Liver (tissue), 9 donors: ENCODE measurements around the gene PUS7L. TPM values are rescaled to one million over a fixed set of nuclear protein-coding genes. Genes with fewer than 3 reads are reported as not detected.

Experiments used
- DNase-seq: peaks from one replicate; pipeline ENCODE4 v3.0.0-alpha.2; 2017; ENCODE audit warnings: low spot score
- H3K27ac ChIP-seq, 2 donors: one replicate each; pipeline ENCODE4 v1.7.0; 2013; ENCODE audit warnings: inconsistent platforms in 2 of 2, low read length in 2 of 2, control low read depth in 1 of 2, low read depth in 1 of 2, mild to moderate bottlenecking in 1 of 2
- H3K27me3 ChIP-seq, 4 donors: one replicate each; pipeline versions ENCODE4 v1.6.1 to v1.7.0; 2013; ENCODE audit warnings: low read length in 3 of 4, inconsistent platforms in 1 of 4, mild to moderate bottlenecking in 1 of 4, moderate library complexity in 1 of 4; ENCODE audit not compliant: control insufficient read depth in 4 of 4, insufficient read depth in 4 of 4
- H3K36me3 ChIP-seq, 4 donors: one replicate each; pipeline versions ENCODE4 v1.6.1 to v1.7.0; 2013; ENCODE audit warnings: low read length in 3 of 4, mild to moderate bottlenecking in 3 of 4, low read depth in 1 of 4, moderate library complexity in 1 of 4; ENCODE audit not compliant: control insufficient read depth in 4 of 4, insufficient read depth in 3 of 4
- H3K4me1 ChIP-seq, 4 donors: one replicate each; pipeline versions ENCODE4 v1.6.1 to v1.7.0; 2013; ENCODE audit warnings: low read length in 3 of 4, mild to moderate bottlenecking in 3 of 4, moderate library complexity in 1 of 4; ENCODE audit not compliant: control insufficient read depth in 4 of 4, insufficient read depth in 4 of 4
- H3K4me3 ChIP-seq, 3 donors: one replicate each; pipeline versions ENCODE4 v1.6.1 to v1.7.0; 2013; ENCODE audit warnings: low read length in 3 of 3, control low read depth in 1 of 3, low read depth in 1 of 3, mild to moderate bottlenecking in 1 of 3
- H3K9ac ChIP-seq, 2 donors: one replicate each; pipeline ENCODE4 v1.7.0; 2013; ENCODE audit warnings: low read length in 2 of 2, mild to moderate bottlenecking in 2 of 2, moderate library complexity in 2 of 2, control low read depth in 1 of 2, low read depth in 1 of 2
- H3K9me3 ChIP-seq, 4 donors: one replicate each; pipeline versions ENCODE4 v1.6.1 to v1.7.0; 2013; ENCODE audit warnings: low read length in 3 of 4; ENCODE audit not compliant: control insufficient read depth in 4 of 4
- EGR1 ChIP-seq, 2 donors: IDR thresholded peaks; 2 replicates each; pipeline ENCODE4 v1.6.1; 2016 to 2018; ENCODE audit warnings: antibody characterized with exemption in 2 of 2, low read depth in 2 of 2
- FOXA1 ChIP-seq: IDR thresholded peaks from 2 replicates; pipeline ENCODE4 v1.6.1; 2016; ENCODE audit warnings: antibody characterized with exemption
- FOXA2 ChIP-seq: IDR thresholded peaks from 2 replicates; pipeline ENCODE4 v1.6.1; 2016; ENCODE audit warnings: antibody characterized with exemption
- GABPA ChIP-seq, 2 donors: IDR thresholded peaks in 1 of 2; conservative IDR thresholded peaks in 1 of 2; 2 replicates each; pipeline ENCODE4 v1.6.1; 2016; ENCODE audit warnings: antibody characterized with exemption in 2 of 2, mild to moderate bottlenecking in 1 of 2, moderate library complexity in 1 of 2
- HNF4A ChIP-seq, 2 donors: conservative IDR thresholded peaks; 2 replicates each; pipeline ENCODE4 v1.6.1; 2016; ENCODE audit warnings: antibody characterized with exemption in 2 of 2, mild to moderate bottlenecking in 2 of 2
- HNF4G ChIP-seq: IDR thresholded peaks from 2 replicates; pipeline ENCODE4 v1.6.1; 2016; ENCODE audit warnings: antibody characterized with exemption
- JUND ChIP-seq, 2 donors: IDR thresholded peaks; 2 replicates each; pipeline ENCODE4 v1.6.1; 2016; ENCODE audit warnings: antibody characterized with exemption in 2 of 2
- NR2F2 ChIP-seq: IDR thresholded peaks from 2 replicates; pipeline ENCODE4 v1.6.1; 2016; ENCODE audit warnings: antibody characterized with exemption
- RAD21 ChIP-seq, 2 donors: IDR thresholded peaks; 2 replicates each; pipeline ENCODE4 v1.6.1; 2016; ENCODE audit warnings: antibody characterized with exemption in 2 of 2, mild to moderate bottlenecking in 2 of 2
- RXRA ChIP-seq, 2 donors: IDR thresholded peaks; 2 replicates each; pipeline ENCODE4 v1.6.1; 2017 to 2018; ENCODE audit warnings: antibody characterized with exemption in 2 of 2, mild to moderate bottlenecking in 1 of 2
- SP1 ChIP-seq: IDR thresholded peaks from 2 replicates; pipeline ENCODE4 v1.6.1; 2018; ENCODE audit warnings: antibody characterized with exemption, mild to moderate bottlenecking
- TAF1 ChIP-seq: conservative IDR thresholded peaks from 2 replicates; pipeline ENCODE4 v1.6.1; 2016; ENCODE audit warnings: antibody characterized with exemption, mild to moderate bottlenecking
- YY1 ChIP-seq: IDR thresholded peaks from 2 replicates; pipeline ENCODE4 v1.6.1; 2016; ENCODE audit warnings: antibody characterized with exemption, mild to moderate bottlenecking
- WGBS: extraction: QIAGEN DNeasy Blood & Tissue Kit; methylation state at CpG from one replicate; pipeline ENCODE4 v1.1.7; 2013; 5-methylcytosine and 5-hydroxymethylcytosine counted together
- polyA plus RNA-seq, 2 donors: library from polyadenylated mRNA; stranded (reverse) in 1 of 2; unstranded in 1 of 2; fragments of 200-250 nt in 1 of 2; fragments of >200 nt in 1 of 2; fragmentation: Nextera tagmentation in 1 of 2; extraction: Ambion mirVana in 1 of 2; gene quantifications; one replicate each; pipeline versions ENCODE4 v1.2.1 to v1.2.3, GENCODE V29; 2013 to 2015
- total RNA-seq, 2 donors: library from RNA; depleted of rRNA; stranded (reverse); fragments of >200 nt; gene quantifications; one replicate each; pipeline ENCODE4 v1.2.3, GENCODE V29; 2014
- TF ChIP-seq, protein P1 (sequence below): fragments of 150-350 bp; IDR thresholded peaks from 2 replicates; pipeline ENCODE4 v1.5.1; 2017; ENCODE audit warnings: improper control_type of control experiment, low read depth, low read length; ENCODE audit not compliant: missing input control
- TF ChIP-seq, protein P2 (sequence below): IDR thresholded peaks from 2 replicates; pipeline ENCODE4 v1.6.1; 2016; ENCODE audit warnings: antibody characterized with exemption, mild to moderate bottlenecking
- TF ChIP-seq, protein P3 (sequence below): IDR thresholded peaks from 2 replicates; pipeline ENCODE4 v1.6.1; 2016; ENCODE audit warnings: antibody characterized with exemption
- TF ChIP-seq, protein P4 (sequence below): IDR thresholded peaks from 2 replicates; pipeline ENCODE4 v1.6.1; 2016; ENCODE audit warnings: antibody characterized with exemption
- TF ChIP-seq, protein P5 (sequence below): IDR thresholded peaks from 2 replicates; pipeline ENCODE4 v1.6.1; 2016; ENCODE audit warnings: antibody characterized with exemption
- donor health status: healthy.
- donor health status: healthy.
- donor health status: healthy.
- donor health status: healthy.
- donor health status: healthy.

Gene PUS7L
- total and polyA plus RNA-seq, 4 donors: 1.7 to 9.2 (median 7.2) TPM

DNA sequence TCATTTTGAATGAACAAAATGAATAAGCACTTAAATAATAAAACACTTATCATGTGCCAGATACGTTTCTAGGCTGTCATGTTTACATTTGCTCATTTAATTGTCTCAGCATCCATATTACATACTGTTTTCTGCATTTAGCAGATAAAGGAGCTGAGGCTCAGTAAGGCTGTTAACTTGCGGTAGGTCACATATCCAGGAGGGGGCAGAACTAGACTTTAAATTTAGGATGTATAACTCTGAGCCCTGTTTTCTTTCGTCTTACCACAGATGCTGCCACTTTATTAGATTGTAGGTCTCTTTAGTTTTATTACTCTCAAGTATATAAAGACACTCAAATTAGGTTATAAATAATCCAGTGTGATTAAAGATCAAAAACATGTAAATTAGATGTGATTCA, 17.9 kb upstream of the PUS7L start:
- WGBS: 76% methylated on average over 3 of the region's 3 CpGs
- Histone ChIP-seq H3K27ac (no peak overlapping the region), H3K4me3 (no peak overlapping the region), H3K9ac (no peak overlapping the region), H3K4me1 (no peaks in the 10 kb centered on the region), H3K36me3 (peaks cover 4 to 46% (median 25%) of the 10 kb centered on the region in 4 donors), H3K27me3 (no peaks in the 10 kb centered on the region), H3K9me3 (no peaks in the 10 kb centered on the region)
- TF ChIP-seq, protein P1, sequence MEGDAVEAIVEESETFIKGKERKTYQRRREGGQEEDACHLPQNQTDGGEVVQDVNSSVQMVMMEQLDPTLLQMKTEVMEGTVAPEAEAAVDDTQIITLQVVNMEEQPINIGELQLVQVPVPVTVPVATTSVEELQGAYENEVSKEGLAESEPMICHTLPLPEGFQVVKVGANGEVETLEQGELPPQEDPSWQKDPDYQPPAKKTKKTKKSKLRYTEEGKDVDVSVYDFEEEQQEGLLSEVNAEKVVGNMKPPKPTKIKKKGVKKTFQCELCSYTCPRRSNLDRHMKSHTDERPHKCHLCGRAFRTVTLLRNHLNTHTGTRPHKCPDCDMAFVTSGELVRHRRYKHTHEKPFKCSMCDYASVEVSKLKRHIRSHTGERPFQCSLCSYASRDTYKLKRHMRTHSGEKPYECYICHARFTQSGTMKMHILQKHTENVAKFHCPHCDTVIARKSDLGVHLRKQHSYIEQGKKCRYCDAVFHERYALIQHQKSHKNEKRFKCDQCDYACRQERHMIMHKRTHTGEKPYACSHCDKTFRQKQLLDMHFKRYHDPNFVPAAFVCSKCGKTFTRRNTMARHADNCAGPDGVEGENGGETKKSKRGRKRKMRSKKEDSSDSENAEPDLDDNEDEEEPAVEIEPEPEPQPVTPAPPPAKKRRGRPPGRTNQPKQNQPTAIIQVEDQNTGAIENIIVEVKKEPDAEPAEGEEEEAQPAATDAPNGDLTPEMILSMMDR: peak; percentile 27
- TF ChIP-seq RAD21 (IDR thresholded peaks at IDR 0.05): peak; percentile 40 to 64
- no peak for TF ChIP-seq FOXA1
- DNase-seq: no peak

DNA sequence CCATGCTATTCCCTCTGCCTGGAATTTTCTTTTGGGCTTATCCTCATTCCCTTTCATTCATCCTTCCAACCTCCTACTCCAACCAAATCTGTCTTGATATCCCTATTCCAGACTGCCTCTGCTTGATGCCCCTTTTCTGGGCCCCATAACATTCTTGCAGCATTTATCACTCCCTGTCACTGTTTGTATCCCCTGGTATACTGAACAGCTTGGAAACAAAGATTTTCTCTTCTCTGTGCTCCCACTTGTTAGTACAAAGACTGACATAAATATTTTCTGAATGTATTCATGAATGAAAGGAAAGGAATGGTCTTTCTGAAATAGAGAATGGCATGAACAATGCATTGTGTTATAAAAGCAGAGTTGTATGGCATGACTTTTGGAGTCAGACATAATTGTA, 7.7 kb upstream of the PUS7L start:
- Histone ChIP-seq H3K9me3 (no peaks in the 10 kb centered on the region), H3K27ac (no peak overlapping the region), H3K4me1 (no peaks in the 10 kb centered on the region), H3K36me3 (peaks cover 0 to 17% (median 5%) of the 10 kb centered on the region in 4 donors), H3K27me3 (no peaks in the 10 kb centered on the region), H3K9ac (no peak overlapping the region), H3K4me3 (no peak overlapping the region)
- TF ChIP-seq TAF1: no peak
- no peak for TF ChIP-seq NR2F2
- no peak for DNase-seq

DNA sequence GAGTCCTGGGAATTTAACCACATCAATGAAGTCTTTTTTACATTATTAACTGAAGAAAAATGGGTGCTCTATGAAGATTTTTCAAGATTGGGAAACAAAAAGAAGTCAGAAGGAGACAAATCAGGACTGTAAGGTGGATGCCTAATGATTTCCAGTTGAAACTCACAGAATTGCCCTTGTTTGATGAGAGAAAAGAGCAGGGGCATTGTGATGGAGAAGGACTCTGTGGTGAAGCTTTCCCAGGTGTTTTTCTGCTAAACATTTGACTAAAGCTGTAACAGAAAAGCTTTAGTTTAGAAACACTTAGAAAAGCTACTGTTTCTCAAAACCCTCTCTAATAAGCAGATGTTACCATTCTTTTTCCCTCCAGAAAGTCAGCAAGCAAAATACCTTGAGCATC, 5.9 kb upstream of the PUS7L start:
- Histone ChIP-seq H3K4me1 (peaks cover 3 to 10% (median 7%) of the 10 kb centered on the region in 4 donors), H3K27me3 (no peaks in the 10 kb centered on the region), H3K9ac (no peak overlapping the region), H3K36me3 (peaks cover 0 to 6% (median 0%) of the 10 kb centered on the region in 4 donors), H3K4me3 (no peak overlapping the region), H3K9me3 (no peaks in the 10 kb centered on the region), H3K27ac (no peak overlapping the region)
- DNase-seq: no peak
- TF ChIP-seq GABPA (IDR thresholded peaks at IDR 0.05 in 1 of 2, conservative IDR thresholded peaks at IDR 0.05 in 1 of 2) (no peak), RAD21 (IDR thresholded peaks at IDR 0.05) (no peak), FOXA1 (no peak), RXRA (IDR thresholded peaks at IDR 0.05) (no peak), FOXA2 (no peak), SP1 (no peak), HNF4A (conservative IDR thresholded peaks at IDR 0.05) (no peak), HNF4G (no peak), YY1 (no peak), EGR1 (IDR thresholded peaks at IDR 0.05; ENCODE audit: low read depth in 2 of 2) (no peak), JUND (IDR thresholded peaks at IDR 0.05) (no peak), TAF1 (no peak)
- TF ChIP-seq, protein P2, sequence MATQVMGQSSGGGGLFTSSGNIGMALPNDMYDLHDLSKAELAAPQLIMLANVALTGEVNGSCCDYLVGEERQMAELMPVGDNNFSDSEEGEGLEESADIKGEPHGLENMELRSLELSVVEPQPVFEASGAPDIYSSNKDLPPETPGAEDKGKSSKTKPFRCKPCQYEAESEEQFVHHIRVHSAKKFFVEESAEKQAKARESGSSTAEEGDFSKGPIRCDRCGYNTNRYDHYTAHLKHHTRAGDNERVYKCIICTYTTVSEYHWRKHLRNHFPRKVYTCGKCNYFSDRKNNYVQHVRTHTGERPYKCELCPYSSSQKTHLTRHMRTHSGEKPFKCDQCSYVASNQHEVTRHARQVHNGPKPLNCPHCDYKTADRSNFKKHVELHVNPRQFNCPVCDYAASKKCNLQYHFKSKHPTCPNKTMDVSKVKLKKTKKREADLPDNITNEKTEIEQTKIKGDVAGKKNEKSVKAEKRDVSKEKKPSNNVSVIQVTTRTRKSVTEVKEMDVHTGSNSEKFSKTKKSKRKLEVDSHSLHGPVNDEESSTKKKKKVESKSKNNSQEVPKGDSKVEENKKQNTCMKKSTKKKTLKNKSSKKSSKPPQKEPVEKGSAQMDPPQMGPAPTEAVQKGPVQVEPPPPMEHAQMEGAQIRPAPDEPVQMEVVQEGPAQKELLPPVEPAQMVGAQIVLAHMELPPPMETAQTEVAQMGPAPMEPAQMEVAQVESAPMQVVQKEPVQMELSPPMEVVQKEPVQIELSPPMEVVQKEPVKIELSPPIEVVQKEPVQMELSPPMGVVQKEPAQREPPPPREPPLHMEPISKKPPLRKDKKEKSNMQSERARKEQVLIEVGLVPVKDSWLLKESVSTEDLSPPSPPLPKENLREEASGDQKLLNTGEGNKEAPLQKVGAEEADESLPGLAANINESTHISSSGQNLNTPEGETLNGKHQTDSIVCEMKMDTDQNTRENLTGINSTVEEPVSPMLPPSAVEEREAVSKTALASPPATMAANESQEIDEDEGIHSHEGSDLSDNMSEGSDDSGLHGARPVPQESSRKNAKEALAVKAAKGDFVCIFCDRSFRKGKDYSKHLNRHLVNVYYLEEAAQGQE: no peak
- TF ChIP-seq, protein P3, sequence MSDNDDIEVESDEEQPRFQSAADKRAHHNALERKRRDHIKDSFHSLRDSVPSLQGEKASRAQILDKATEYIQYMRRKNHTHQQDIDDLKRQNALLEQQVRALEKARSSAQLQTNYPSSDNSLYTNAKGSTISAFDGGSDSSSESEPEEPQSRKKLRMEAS: no peak
- TF ChIP-seq, protein P4, sequence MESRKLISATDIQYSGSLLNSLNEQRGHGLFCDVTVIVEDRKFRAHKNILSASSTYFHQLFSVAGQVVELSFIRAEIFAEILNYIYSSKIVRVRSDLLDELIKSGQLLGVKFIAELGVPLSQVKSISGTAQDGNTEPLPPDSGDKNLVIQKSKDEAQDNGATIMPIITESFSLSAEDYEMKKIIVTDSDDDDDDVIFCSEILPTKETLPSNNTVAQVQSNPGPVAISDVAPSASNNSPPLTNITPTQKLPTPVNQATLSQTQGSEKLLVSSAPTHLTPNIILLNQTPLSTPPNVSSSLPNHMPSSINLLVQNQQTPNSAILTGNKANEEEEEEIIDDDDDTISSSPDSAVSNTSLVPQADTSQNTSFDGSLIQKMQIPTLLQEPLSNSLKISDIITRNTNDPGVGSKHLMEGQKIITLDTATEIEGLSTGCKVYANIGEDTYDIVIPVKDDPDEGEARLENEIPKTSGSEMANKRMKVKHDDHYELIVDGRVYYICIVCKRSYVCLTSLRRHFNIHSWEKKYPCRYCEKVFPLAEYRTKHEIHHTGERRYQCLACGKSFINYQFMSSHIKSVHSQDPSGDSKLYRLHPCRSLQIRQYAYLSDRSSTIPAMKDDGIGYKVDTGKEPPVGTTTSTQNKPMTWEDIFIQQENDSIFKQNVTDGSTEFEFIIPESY: no peak
- TF ChIP-seq, protein P5, sequence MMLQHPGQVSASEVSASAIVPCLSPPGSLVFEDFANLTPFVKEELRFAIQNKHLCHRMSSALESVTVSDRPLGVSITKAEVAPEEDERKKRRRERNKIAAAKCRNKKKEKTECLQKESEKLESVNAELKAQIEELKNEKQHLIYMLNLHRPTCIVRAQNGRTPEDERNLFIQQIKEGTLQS: no peak
